K562 (cell line): ENCODE results near the gene NARF. TPM values are rescaled to one million over a fixed set of nuclear protein-coding genes. Genes with fewer than 3 reads are reported as not detected.
A peak's percentile ranks its signal among the peaks of the same experiment; 100 is the strongest.

Experiments used
- CBFB ChIP-seq: sonication (generic); formaldehyde crosslinking; IDR thresholded peaks from 2 replicates; pipeline ENCODE4 v1.4.0; 2020; ENCODE audit warnings: mild to moderate bottlenecking, missing genetic modification reagents
- EHMT2 ChIP-seq: fragments of 450-650 bp; IDR thresholded peaks from 2 replicates; pipeline ENCODE4 v1.6.1; 2018; ENCODE audit warnings: antibody characterized with exemption
- ETS2 ChIP-seq: IDR thresholded peaks from 2 replicates; pipeline ENCODE4 v1.6.1; 2016; ENCODE audit warnings: borderline replicate concordance, missing genetic modification characterization, mild to moderate bottlenecking, moderate library complexity, missing compliant biosample characterization; ENCODE audit not compliant: poor library complexity, severe bottlenecking
- IRF2 ChIP-seq: sonication (generic); formaldehyde crosslinking; IDR thresholded peaks from 2 replicates; pipeline ENCODE4 v1.8.1; 2022; ENCODE audit warnings: mild to moderate bottlenecking, missing genetic modification reagents
- NR4A1 ChIP-seq, 2 experiments: fragments of 250-450 bp in 1 of 2; fragments of 450-650 bp in 1 of 2; sonication (Bioruptor Pico) in 1 of 2; IDR thresholded peaks; 2 replicates each; pipeline versions ENCODE4 v1.4.0 to v1.6.1; 2016 to 2020; ENCODE audit warnings: mild to moderate bottlenecking in 2 of 2, missing compliant biosample characterization in 1 of 2, missing genetic modification characterization in 1 of 2, moderate library complexity in 1 of 2
- NRF1 ChIP-seq, 2 experiments: fragments of 450-650 bp; IDR thresholded peaks in 1 of 2; conservative IDR thresholded peaks in 1 of 2; 2 replicates each; pipeline ENCODE4 v1.6.1; 2014; ENCODE audit warnings: mild to moderate bottlenecking in 2 of 2
- SMARCA4 ChIP-seq: fragments of 450-650 bp; IDR thresholded peaks from 2 replicates; pipeline ENCODE4 v1.6.1; 2016
- SRSF3 ChIP-seq: fragments of 200-400 bp; formaldehyde crosslinking; IDR thresholded peaks from 2 replicates; pipeline ENCODE4 v1.6.1; 2016; ENCODE audit warnings: mild to moderate bottlenecking, low read length, moderate library complexity; ENCODE audit not compliant: insufficient read depth
- TRIM28 ChIP-seq: fragments of 450-650 bp; IDR thresholded peaks from 2 replicates; pipeline ENCODE4 v1.6.1; 2017
- XRCC5 ChIP-seq: fragments of 200-400 bp; formaldehyde crosslinking; IDR thresholded peaks from 2 replicates; pipeline ENCODE4 v1.6.1; 2017; ENCODE audit warnings: low read depth, mild to moderate bottlenecking, low read length
- ZNF143 ChIP-seq: sonication (generic); formaldehyde crosslinking; IDR thresholded peaks from 2 replicates; pipeline ENCODE4 v1.9.0; 2022; ENCODE audit warnings: mild to moderate bottlenecking, missing genetic modification reagents
- ZNF175 ChIP-seq: fragments of 200-800 bp; sonication (Bioruptor generic); IDR thresholded peaks from 2 replicates; pipeline ENCODE4 v1.6.1; 2016; ENCODE audit warnings: low read depth, mild to moderate bottlenecking, missing genetic modification characterization, missing compliant biosample characterization
- ZNF644 ChIP-seq: fragments of 200-800 bp; sonication (Bioruptor generic); IDR thresholded peaks from 2 replicates; pipeline ENCODE4 v1.6.1; 2016; ENCODE audit warnings: low read depth, missing genetic modification characterization, missing compliant biosample characterization
- polyA plus RNA-seq, 8 experiments: library from polyadenylated mRNA; depleted of rRNA in 4 of 8; stranded (reverse) in 5 of 8; unstranded in 3 of 8; fragments of >200 nt; fragmentation: Nextera tagmentation in 2 of 8; fragmentation: Illumina TruSeq in 1 of 8; extraction: Ambion mirVana in 2 of 8; extraction: Trizol in 1 of 8; gene quantifications; 2 replicates each; pipeline versions ENCODE4 v1.2.1 to v1.2.3, GENCODE V29; 2011 to 2014; ENCODE audit warnings: inconsistent platforms in 1 of 8, missing spikeins in 1 of 8
- total RNA-seq, 7 experiments: library from RNA; depleted of rRNA in 6 of 7; stranded (reverse); fragments of >200 nt in 6 of 7; fragmentation: Illumina TruSeq in 2 of 7; extraction: Trizol in 2 of 7; gene quantifications; 2 replicates each; pipeline versions ENCODE4 v1.2.1 to v1.2.3, GENCODE V29; 2011 to 2021; ENCODE audit warnings: low replicate concordance in 1 of 7
- TF ChIP-seq, protein P1 (sequence below), 2 experiments: fragments of 250-450 bp in 1 of 2; fragments of 450-650 bp in 1 of 2; sonication (Bioruptor Pico) in 1 of 2; IDR thresholded peaks; 2 replicates each; pipeline versions ENCODE4 v1.6.1 to v1.8.0; 2016 to 2021; ENCODE audit warnings: mild to moderate bottlenecking in 2 of 2, moderate library complexity in 2 of 2, missing compliant biosample characterization in 1 of 2, missing genetic modification characterization in 1 of 2
- TF ChIP-seq, protein P2 (sequence below): fragments of 450-650 bp; formaldehyde crosslinking; IDR thresholded peaks from 2 replicates; pipeline ENCODE4 v1.4.0; 2020; ENCODE audit warnings: mild to moderate bottlenecking, moderate library complexity
- TF ChIP-seq, protein P3 (sequence below), 2 experiments: fragments of 450-650 bp; conservative IDR thresholded peaks; 2 replicates each; pipeline ENCODE4 v1.6.1; 2017; ENCODE audit warnings: mild to moderate bottlenecking in 2 of 2, moderate library complexity in 2 of 2
- TF ChIP-seq, protein P4 (sequence below): fragments of 250-450 bp; sonication (Bioruptor Pico); IDR thresholded peaks from 2 replicates; pipeline ENCODE4 v1.4.0; 2020; ENCODE audit warnings: mild to moderate bottlenecking, moderate library complexity
- TF ChIP-seq, protein P5 (sequence below): conservative IDR thresholded peaks from 2 replicates; pipeline ENCODE4 v1.6.1; 2011; ENCODE audit warnings: low read depth, mild to moderate bottlenecking, low read length; ENCODE audit not compliant: control insufficient read depth

NARF gene
- total and polyA plus RNA-seq, 9 of the 15 experiments (the other 6 are each of a cell fraction or from before 2014, with no cell fraction given) = 60.4 to 423 (median 132) TPM

DNA sequence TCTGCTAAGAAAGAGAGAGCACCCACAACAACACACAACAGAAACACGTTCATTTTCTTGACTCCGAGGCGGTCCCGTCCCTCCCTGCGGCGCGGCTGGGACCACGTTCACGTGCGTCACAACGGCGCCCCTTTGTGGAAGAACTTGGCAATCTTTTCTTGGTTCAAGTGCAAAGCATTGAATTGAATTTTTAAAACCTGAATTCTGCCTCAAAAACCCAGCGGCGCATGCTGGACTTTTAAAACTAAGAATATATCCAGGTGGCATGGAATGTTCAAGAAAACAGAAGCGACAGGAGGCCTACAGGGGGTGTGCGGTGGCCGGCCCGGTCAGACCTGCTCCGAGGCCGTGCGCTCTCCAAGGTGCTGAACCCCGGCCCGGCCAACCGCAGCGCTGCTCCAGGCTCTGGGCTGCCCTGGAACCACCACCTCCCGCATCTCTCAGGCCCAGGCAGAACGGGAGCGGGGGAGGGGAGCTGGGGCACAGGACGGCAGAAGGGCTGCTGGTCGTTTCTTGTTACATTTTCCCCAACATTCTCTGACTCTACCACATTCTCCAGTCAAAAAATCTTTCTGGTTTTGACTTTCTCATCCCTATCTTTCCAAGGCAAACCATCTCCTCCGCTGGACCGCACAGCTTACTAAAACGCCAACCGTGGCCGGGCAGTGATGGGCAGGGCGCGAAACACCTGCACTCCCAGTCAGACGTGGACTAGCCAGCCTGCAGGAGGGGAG is 43.8 kb upstream of the NARF start (continued):
- TF ChIP-seq ETS2 (tag) (no peak), EHMT2 (peak; percentile 99), NRF1 (conservative IDR thresholded peaks at IDR 0.05 in 1 of 2, IDR thresholded peaks at IDR 0.05 in 1 of 2) (peak in 1 of 2 experiments; percentile 15; a peak in 1 of 4 replicates), ZNF175 (CRISPR knock-in tag) (peak; percentile 58; the same call in 1 of the 2 replicates), CBFB (CRISPR knock-in tag) (peak; percentile 96), TRIM28 (0 out of 2 replicates have a peak, but pooled peaks have one; percentile 47), ZNF143 (peak; percentile 20; the same call in 1 of the 2 replicates), SMARCA4 (peak; percentile 48; the same call in 1 of the 2 replicates), IRF2 (CRISPR knock-in tag) (peak; percentile 68; the same call in 1 of the 2 replicates), ZNF644 (tag) (peak; percentile 63; the same call in 1 of the 2 replicates), XRCC5 (peak; percentile 87; the same call in 1 of the 2 replicates), NR4A1 (CRISPR knock-in tag; IDR thresholded peaks at IDR 0.05) (no peak), NR4A1 (tag; IDR thresholded peaks at IDR 0.05) (peak; percentile 53; the same call in 1 of the 2 replicates), SRSF3 (no peak)
- TF ChIP-seq, protein P1, sequence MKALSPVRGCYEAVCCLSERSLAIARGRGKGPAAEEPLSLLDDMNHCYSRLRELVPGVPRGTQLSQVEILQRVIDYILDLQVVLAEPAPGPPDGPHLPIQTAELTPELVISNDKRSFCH (CRISPR knock-in tag; IDR thresholded peaks at IDR 0.05) = no peak
- TF ChIP-seq, protein P1 (tag; IDR thresholded peaks at IDR 0.05) = peak; percentile 63; the same call in 1 of the 2 replicates
- TF ChIP-seq, protein P2, sequence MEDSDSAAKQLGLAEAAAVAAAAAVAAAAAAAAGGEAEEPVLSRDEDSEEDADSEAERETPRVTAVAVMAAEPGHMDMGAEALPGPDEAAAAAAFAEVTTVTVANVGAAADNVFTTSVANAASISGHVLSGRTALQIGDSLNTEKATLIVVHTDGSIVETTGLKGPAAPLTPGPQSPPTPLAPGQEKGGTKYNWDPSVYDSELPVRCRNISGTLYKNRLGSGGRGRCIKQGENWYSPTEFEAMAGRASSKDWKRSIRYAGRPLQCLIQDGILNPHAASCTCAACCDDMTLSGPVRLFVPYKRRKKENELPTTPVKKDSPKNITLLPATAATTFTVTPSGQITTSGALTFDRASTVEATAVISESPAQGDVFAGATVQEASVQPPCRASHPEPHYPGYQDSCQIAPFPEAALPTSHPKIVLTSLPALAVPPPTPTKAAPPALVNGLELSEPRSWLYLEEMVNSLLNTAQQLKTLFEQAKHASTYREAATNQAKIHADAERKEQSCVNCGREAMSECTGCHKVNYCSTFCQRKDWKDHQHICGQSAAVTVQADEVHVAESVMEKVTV = peak; percentile 62
- TF ChIP-seq, protein P3, sequence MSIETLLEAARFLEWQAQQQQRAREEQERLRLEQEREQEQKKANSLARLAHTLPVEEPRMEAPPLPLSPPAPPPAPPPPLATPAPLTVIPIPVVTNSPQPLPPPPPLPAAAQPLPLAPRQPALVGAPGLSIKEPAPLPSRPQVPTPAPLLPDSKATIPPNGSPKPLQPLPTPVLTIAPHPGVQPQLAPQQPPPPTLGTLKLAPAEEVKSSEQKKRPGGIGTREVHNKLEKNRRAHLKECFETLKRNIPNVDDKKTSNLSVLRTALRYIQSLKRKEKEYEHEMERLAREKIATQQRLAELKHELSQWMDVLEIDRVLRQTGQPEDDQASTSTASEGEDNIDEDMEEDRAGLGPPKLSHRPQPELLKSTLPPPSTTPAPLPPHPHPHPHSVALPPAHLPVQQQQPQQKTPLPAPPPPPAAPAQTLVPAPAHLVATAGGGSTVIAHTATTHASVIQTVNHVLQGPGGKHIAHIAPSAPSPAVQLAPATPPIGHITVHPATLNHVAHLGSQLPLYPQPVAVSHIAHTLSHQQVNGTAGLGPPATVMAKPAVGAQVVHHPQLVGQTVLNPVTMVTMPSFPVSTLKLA (conservative IDR thresholded peaks at IDR 0.05) = peak; percentile 93 to 97
- TF ChIP-seq, protein P4, sequence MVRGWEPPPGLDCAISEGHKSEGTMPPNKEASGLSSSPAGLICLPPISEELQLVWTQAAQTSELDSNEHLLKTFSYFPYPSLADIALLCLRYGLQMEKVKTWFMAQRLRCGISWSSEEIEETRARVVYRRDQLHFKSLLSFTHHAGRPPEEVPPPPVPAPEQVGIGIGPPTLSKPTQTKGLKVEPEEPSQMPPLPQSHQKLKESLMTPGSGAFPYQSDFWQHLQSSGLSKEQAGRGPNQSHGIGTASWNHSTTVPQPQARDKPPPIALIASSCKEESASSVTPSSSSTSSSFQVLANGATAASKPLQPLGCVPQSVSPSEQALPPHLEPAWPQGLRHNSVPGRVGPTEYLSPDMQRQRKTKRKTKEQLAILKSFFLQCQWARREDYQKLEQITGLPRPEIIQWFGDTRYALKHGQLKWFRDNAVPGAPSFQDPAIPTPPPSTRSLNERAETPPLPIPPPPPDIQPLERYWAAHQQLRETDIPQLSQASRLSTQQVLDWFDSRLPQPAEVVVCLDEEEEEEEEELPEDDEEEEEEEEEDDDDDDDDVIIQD (CRISPR knock-in tag) = no peak
- TF ChIP-seq, protein P5, sequence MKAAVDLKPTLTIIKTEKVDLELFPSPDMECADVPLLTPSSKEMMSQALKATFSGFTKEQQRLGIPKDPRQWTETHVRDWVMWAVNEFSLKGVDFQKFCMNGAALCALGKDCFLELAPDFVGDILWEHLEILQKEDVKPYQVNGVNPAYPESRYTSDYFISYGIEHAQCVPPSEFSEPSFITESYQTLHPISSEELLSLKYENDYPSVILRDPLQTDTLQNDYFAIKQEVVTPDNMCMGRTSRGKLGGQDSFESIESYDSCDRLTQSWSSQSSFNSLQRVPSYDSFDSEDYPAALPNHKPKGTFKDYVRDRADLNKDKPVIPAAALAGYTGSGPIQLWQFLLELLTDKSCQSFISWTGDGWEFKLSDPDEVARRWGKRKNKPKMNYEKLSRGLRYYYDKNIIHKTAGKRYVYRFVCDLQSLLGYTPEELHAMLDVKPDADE = peak; percentile 84; the same call in 1 of the 2 replicates
